ENCODE data around the gene SRRM4. TPM values are rescaled to one million over a fixed set of nuclear protein-coding genes. Genes with fewer than 3 reads are reported as not detected.
"Not testable (repeated sequence)": the region's sequence is repeated elsewhere in the genome, so short reads cannot be mapped to it uniquely, and the experiment has no call there.

SRRM4 gene
- total RNA-seq, 1 donor from 2014 or later = 1.4 TPM

GRCh38 chr12:118999107-118999506, 17.8 kb downstream of the SRRM4 start:
- H3K27ac Mint-ChIP-seq = no peak overlapping the region
- no peaks in the 10 kb centered on the region for H3K36me3 Mint-ChIP-seq
- no peak for TF ChIP-seq CTCF (conservative IDR thresholded peaks at IDR 0.05)
- no peak overlapping the region for H3K4me3 Mint-ChIP-seq
- peaks cover 10% of the 10 kb centered on the region for H3K27me3 Mint-ChIP-seq
- no peaks in the 10 kb centered on the region for H3K9me3 Mint-ChIP-seq
- peaks cover 7% of the 10 kb centered on the region for H3K4me1 Mint-ChIP-seq (ENCODE audit: unreplicated experiment)
- DNase-seq (ENCODE audit: extremely low spot score, unreplicated experiment) = no peak

- H3K4me1 Mint-ChIP-seq (ENCODE audit: unreplicated experiment) = peaks cover 27% of the 10 kb centered on the region
- H3K9me3 Mint-ChIP-seq = no peaks in the 10 kb centered on the region
- TF ChIP-seq CTCF (conservative IDR thresholded peaks at IDR 0.05) = no peak
- H3K4me3 Mint-ChIP-seq = no peak overlapping the region
- peaks cover 34% of the 10 kb centered on the region for H3K27me3 Mint-ChIP-seq
- H3K36me3 Mint-ChIP-seq = no peaks in the 10 kb centered on the region
- DNase-seq (ENCODE audit: extremely low spot score, unreplicated experiment) = no peak
- H3K27ac Mint-ChIP-seq = no peak overlapping the region
Measured at GRCh38 chr12:119005085-119005484, 23.7 kb downstream of the SRRM4 start.

- no peaks in the 10 kb centered on the region for H3K9me3 Mint-ChIP-seq
- no peak overlapping the region for H3K27ac Mint-ChIP-seq
- no peak for DNase-seq (ENCODE audit: extremely low spot score, unreplicated experiment)
- H3K27me3 Mint-ChIP-seq = peaks cover 35% of the 10 kb centered on the region
- peaks cover 22% of the 10 kb centered on the region for H3K4me1 Mint-ChIP-seq (ENCODE audit: unreplicated experiment)
- no peak for TF ChIP-seq CTCF (conservative IDR thresholded peaks at IDR 0.05)
- H3K36me3 Mint-ChIP-seq = no peaks in the 10 kb centered on the region
- no peak overlapping the region for H3K4me3 Mint-ChIP-seq
Measured at GRCh38 chr12:119005913-119006312, 24.6 kb downstream of the SRRM4 start.

GRCh38 chr12:119006746-119007145, 25.4 kb downstream of the SRRM4 start:
- Mint-ChIP-seq H3K4me1 (ENCODE audit: unreplicated experiment) (peaks cover 22% of the 10 kb centered on the region), H3K36me3 (no peaks in the 10 kb centered on the region), H3K9me3 (no peaks in the 10 kb centered on the region), H3K27ac (no peak overlapping the region), H3K4me3 (no peak overlapping the region), H3K27me3 (peaks cover 32% of the 10 kb centered on the region)
- no peak for TF ChIP-seq CTCF (conservative IDR thresholded peaks at IDR 0.05)
- DNase-seq (ENCODE audit: extremely low spot score, unreplicated experiment) = no peak

- peaks cover 22% of the 10 kb centered on the region for H3K4me1 Mint-ChIP-seq (ENCODE audit: unreplicated experiment)
- not testable (repeated sequence) for H3K27ac Mint-ChIP-seq, H3K36me3 Mint-ChIP-seq
Measured at GRCh38 chr12:119008273-119008672, 26.9 kb downstream of the SRRM4 start.

GRCh38 chr12:119008691-119009221, 27.4 kb downstream of the SRRM4 start:
- H3K4me1 Mint-ChIP-seq (ENCODE audit: unreplicated experiment) = peaks cover 22% of the 10 kb centered on the region
- peak; percentile 71 for DNase-seq (ENCODE audit: extremely low spot score, unreplicated experiment)

More at GRCh38 chr12:119008273-119008672, 26.9 kb downstream of the SRRM4 start:
- not testable (repeated sequence) for H3K9me3 Mint-ChIP-seq; DNase-seq (ENCODE audit: extremely low spot score, unreplicated experiment)
- peaks cover 40% of the 10 kb centered on the region for H3K27me3 Mint-ChIP-seq
- H3K4me3 Mint-ChIP-seq = peak overlapping the region; percentile 72

More at GRCh38 chr12:119008691-119009221, 27.4 kb downstream of the SRRM4 start:
- Mint-ChIP-seq H3K36me3 (no peaks in the 10 kb centered on the region), H3K27ac (no peak overlapping the region), H3K4me3 (peak overlapping the region; percentile 72), H3K9me3 (no peaks in the 10 kb centered on the region), H3K27me3 (peaks cover 40% of the 10 kb centered on the region)
- TF ChIP-seq CTCF (conservative IDR thresholded peaks at IDR 0.05) = no peak

All from type B pancreatic cell (in vitro differentiated cells).